Measurements from ENCODE around the gene CYFIP1. TPM values are rescaled to one million over a fixed set of nuclear protein-coding genes. Genes with fewer than 3 reads are reported as not detected.

The CYFIP1 gene
- total RNA-seq, 4 donors from 2014 or later, result 77.4 to 121 (median 101) TPM

DNA sequence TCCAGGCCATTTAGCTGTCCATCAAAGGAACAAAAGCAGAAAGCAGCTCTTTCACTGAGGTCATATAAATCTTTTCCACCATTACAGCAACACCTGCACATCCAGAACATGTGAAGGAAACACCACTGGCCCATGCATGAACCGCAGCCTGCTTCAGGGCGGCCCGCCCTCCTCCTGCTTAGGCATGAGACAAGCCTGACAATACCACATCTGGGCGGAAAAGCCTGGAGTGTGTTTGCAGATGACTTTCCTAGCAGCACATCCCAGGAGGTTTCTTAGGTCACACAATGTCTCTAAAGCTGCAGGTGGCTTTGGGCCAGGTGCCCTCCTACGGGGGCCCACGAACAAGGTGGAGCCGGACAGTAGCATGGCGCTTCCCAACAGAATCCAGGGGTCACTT, 19.6 kb downstream of the CYFIP1 start:
- H3K4me1 ChIP-seq, result peaks cover 0 to 88% (median 25%) of the 10 kb centered on the region in 4 donors
- 83 to 84% methylated on average over 8 of the region's 8 CpGs for WGBS, 2 donors
- no peak overlapping the region for H3K4me3 ChIP-seq
- H3K9me3 ChIP-seq, result no peaks in the 10 kb centered on the region
- no peaks in the 10 kb centered on the region for H3K36me3 ChIP-seq
- H3K27me3 ChIP-seq, result no peaks in the 10 kb centered on the region
- TF ChIP-seq POLR2A (IDR thresholded peaks at IDR 0.05) (no peak), EP300 (IDR thresholded peaks at IDR 0.05) (no peak)
- TF ChIP-seq, protein P1, sequence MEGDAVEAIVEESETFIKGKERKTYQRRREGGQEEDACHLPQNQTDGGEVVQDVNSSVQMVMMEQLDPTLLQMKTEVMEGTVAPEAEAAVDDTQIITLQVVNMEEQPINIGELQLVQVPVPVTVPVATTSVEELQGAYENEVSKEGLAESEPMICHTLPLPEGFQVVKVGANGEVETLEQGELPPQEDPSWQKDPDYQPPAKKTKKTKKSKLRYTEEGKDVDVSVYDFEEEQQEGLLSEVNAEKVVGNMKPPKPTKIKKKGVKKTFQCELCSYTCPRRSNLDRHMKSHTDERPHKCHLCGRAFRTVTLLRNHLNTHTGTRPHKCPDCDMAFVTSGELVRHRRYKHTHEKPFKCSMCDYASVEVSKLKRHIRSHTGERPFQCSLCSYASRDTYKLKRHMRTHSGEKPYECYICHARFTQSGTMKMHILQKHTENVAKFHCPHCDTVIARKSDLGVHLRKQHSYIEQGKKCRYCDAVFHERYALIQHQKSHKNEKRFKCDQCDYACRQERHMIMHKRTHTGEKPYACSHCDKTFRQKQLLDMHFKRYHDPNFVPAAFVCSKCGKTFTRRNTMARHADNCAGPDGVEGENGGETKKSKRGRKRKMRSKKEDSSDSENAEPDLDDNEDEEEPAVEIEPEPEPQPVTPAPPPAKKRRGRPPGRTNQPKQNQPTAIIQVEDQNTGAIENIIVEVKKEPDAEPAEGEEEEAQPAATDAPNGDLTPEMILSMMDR (IDR thresholded peaks at IDR 0.05), result no peak
- DNase-seq (ENCODE audit: low spot score in 2 of 2), result no peak
- H3K27ac ChIP-seq, result peak overlapping the region in 1 of 4 donors; percentile 52

DNA sequence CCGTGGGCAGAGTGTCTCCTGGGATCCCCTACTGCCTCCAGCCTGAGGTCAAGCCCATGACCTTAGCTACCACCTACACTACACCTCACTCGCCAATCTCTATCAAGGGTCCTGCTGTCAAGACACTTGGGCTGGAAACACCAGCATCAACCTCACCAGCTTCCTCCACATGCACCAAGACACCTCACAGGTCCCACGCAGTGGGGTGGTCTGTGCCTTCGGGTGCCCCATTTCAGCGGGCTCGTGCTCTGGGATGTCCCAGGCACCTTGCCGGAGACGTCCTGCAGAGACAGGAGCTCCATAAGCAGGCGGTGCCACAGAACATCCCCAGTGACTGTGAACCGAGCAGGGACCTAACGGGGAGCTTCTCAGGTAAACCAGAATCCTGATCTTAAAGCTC, 20.0 kb downstream of the CYFIP1 start:
- Histone ChIP-seq H3K27me3 (no peaks in the 10 kb centered on the region), H3K4me1 (peaks cover 0 to 92% (median 28%) of the 10 kb centered on the region in 4 donors), H3K9me3 (no peaks in the 10 kb centered on the region), H3K4me3 (no peak overlapping the region), H3K36me3 (no peaks in the 10 kb centered on the region), H3K27ac (peak overlapping the region in 1 of 4 donors; percentile 52)
- WGBS, 2 donors, result 91 to 92% methylated on average over 11 of the region's 11 CpGs
- DNase-seq (ENCODE audit: low spot score in 2 of 2), result no peak
- no peak for TF ChIP-seq POLR2A (IDR thresholded peaks at IDR 0.05)
- TF ChIP-seq, protein P1 (IDR thresholded peaks at IDR 0.05), result no peak
- no peak for TF ChIP-seq EP300 (IDR thresholded peaks at IDR 0.05)

DNA sequence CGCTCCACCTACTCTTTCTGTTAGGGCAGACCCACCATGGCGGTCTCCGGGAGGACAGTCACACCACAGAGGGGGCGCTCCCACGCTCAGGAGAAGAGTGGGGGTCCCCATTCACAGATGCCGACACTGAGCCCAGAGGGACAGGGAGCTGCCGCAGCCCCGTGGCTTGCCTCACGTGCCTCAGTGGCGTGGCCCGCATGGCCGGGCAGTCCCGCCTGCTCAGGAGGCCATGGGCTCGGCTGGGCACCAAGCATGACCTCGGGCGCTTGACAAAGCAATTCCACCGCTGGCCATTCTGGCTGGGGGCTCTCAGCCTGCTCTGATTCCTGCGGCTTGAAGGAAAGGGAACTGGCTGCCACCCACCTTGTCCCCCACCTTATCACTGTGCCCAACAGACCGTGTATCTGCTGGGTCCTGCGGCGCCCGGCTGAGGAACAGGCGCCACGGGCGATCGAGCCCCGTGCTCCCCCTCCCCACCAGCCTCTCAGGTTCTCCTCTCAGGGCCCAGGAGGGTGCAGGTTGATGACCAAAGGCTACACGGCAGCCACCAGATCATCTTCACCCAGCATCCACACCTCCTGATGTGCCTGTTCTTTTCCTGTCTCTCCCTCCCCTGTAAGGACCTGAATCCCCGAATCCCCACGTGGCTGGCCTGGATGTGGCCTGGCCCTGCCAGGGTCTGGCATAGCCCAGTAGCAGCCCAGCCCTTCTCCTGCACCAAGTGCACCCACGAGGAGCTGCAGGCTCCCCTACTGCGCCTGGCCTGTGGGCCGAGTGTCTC, 20.7 kb downstream of the CYFIP1 start:
- WGBS, 2 donors, result 86 to 91% methylated on average over 17 to 33 of the region's 33 CpGs
- TF ChIP-seq EP300 (IDR thresholded peaks at IDR 0.05) (no peak), POLR2A (IDR thresholded peaks at IDR 0.05) (no peak)
- TF ChIP-seq, protein P1 (IDR thresholded peaks at IDR 0.05), result no peak
- peak overlapping the region in 1 of 4 donors; percentile 52 for H3K27ac ChIP-seq
- no peak overlapping the region for H3K4me3 ChIP-seq
- DNase-seq (ENCODE audit: low spot score in 2 of 2), result no peak
- H3K27me3 ChIP-seq, result no peaks in the 10 kb centered on the region
- H3K9me3 ChIP-seq, result no peaks in the 10 kb centered on the region
- H3K36me3 ChIP-seq, result no peaks in the 10 kb centered on the region
- H3K4me1 ChIP-seq, result peaks cover 0 to 95% (median 31%) of the 10 kb centered on the region in 4 donors

DNA sequence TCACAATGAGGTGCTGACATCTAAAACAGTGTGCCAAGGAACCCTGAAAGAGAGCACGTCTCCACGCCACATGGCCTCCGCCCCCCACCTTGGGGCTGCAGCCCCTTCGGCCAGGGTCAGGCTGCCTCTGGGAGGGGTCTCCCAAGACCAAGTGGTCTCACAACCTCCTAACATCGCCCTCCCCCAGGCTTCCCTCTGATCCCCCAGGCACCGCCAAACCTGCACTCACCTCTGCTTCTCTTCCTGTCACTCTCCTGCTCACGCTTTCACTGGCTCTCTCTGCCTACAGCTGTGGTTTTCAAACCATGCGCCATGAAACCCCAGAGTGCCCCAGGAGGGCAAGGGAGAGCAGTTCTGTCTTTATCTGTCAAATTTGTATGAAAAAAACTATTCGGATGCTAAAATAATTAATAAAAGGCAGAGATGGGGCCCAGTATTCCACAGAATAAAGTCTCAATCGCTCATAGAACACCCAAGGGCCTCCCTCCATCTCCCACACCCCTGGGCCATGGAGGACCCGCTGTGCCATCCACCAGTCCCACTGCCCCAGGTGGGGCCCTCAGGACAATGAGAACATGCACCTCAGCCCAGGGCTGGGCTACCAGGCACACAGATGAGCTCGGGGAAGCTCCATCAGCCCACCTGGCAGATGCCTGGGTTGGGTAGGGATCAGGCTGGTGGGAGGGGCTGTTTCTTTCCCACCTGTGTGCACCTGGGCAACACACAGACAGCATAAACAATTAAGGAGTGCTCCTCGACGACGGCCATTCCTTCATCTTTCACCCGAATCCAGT, 21.5 kb downstream of the CYFIP1 start:
- H3K4me1 ChIP-seq, result peaks cover 0 to 94% (median 31%) of the 10 kb centered on the region in 4 donors
- 87 to 90% methylated on average over 16 of the region's 16 CpGs for WGBS, 2 donors
- no peaks in the 10 kb centered on the region for H3K27me3 ChIP-seq
- H3K4me3 ChIP-seq, result no peak overlapping the region
- TF ChIP-seq POLR2A (IDR thresholded peaks at IDR 0.05) (no peak), EP300 (IDR thresholded peaks at IDR 0.05) (no peak)
- TF ChIP-seq, protein P1 (IDR thresholded peaks at IDR 0.05), result no peak
- no peaks in the 10 kb centered on the region for H3K9me3 ChIP-seq
- H3K27ac ChIP-seq, result no peak overlapping the region
- no peaks in the 10 kb centered on the region for H3K36me3 ChIP-seq
- no peak for DNase-seq (ENCODE audit: low spot score in 2 of 2)

DNA sequence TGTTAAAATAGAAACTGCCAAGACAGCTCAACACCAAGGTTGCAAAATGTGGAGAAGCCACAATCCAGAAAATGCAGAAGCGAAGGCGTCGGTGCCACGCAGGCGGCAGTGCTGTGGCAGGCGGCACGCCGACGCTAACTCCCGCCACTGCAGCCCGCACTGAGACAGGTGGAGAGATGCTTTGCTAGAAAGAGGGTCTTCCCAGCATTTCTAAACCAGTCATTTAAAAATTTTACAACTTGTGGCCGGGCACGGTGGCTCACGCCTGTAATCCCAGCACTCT, 23.2 kb downstream of the CYFIP1 start:
- WGBS, 2 donors, result 88 to 95% methylated on average over 14 of the region's 14 CpGs
- Histone ChIP-seq H3K27me3 (no peaks in the 10 kb centered on the region), H3K4me3 (no peak overlapping the region), H3K36me3 (no peaks in the 10 kb centered on the region), H3K4me1 (peaks cover 0 to 90% (median 26%) of the 10 kb centered on the region in 4 donors), H3K27ac (no peak overlapping the region), H3K9me3 (no peaks in the 10 kb centered on the region)
- no peak for DNase-seq (ENCODE audit: low spot score in 2 of 2)
- TF ChIP-seq EP300 (IDR thresholded peaks at IDR 0.05), result peak in 1 of 2 donors; percentile 25
- TF ChIP-seq, protein P1 (IDR thresholded peaks at IDR 0.05), result no peak
- no peak for TF ChIP-seq POLR2A (IDR thresholded peaks at IDR 0.05)

Data from tibial nerve (tissue), 4 donors.